ENCODE data around the gene FBXW11.

- TF ChIP-seq CTCF (conservative IDR thresholded peaks at IDR 0.05) (no peak), EZH2 (IDR thresholded peaks at IDR 0.05; ENCODE audit: low read depth) (no peak)
Measured at GRCh38 chr5:171992305-171992704, 14.1 kb downstream of the FBXW11 start.
